ENCODE data around the gene NUDCD2.

NUDCD2 gene

DNA sequence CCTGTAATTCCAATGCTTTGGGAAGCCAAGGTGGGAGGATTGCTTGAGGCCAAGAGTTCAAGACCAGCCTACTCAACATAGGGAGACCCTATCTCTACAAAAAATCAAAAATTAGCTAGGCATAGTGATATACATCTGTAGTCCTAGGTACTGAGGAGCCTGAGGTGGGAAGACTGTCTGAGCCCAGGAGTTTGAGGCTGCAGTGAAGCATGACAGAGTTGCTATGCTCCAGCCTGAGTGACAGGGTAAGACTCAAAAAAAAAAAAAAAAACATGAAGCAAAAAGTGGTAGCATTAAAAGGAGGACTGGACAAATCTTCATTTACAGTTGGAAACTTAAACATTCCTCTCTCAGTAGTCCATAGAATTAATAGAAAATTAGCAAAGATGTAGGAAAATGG lies 12.7 kb downstream of the NUDCD2 start:
- H3K27me3 ChIP-seq (ENCODE audit: insufficient read depth, low read length) = no peaks in the 10 kb centered on the region
- no peak for TF ChIP-seq EZH2 (IDR thresholded peaks at IDR 0.05; ENCODE audit: borderline replicate concordance, low read length)
- TF ChIP-seq, protein P1, sequence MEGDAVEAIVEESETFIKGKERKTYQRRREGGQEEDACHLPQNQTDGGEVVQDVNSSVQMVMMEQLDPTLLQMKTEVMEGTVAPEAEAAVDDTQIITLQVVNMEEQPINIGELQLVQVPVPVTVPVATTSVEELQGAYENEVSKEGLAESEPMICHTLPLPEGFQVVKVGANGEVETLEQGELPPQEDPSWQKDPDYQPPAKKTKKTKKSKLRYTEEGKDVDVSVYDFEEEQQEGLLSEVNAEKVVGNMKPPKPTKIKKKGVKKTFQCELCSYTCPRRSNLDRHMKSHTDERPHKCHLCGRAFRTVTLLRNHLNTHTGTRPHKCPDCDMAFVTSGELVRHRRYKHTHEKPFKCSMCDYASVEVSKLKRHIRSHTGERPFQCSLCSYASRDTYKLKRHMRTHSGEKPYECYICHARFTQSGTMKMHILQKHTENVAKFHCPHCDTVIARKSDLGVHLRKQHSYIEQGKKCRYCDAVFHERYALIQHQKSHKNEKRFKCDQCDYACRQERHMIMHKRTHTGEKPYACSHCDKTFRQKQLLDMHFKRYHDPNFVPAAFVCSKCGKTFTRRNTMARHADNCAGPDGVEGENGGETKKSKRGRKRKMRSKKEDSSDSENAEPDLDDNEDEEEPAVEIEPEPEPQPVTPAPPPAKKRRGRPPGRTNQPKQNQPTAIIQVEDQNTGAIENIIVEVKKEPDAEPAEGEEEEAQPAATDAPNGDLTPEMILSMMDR (IDR thresholded peaks at IDR 0.05; ENCODE audit: low read length) = no peak
- no peak overlapping the region for H2AFZ ChIP-seq (ENCODE audit: low read length)
- no peaks in the 10 kb centered on the region for H3K4me1 ChIP-seq (ENCODE audit: insufficient read depth, low read length, severe bottlenecking)
- H3K9ac ChIP-seq (ENCODE audit: low read length) = no peak overlapping the region
- H3F3A ChIP-seq (ENCODE audit: insufficient read depth, low read length) = no peaks in the 10 kb centered on the region
- H3K9me3 ChIP-seq (ENCODE audit: low read length) = no peaks in the 10 kb centered on the region
- peaks cover 98% of the 10 kb centered on the region for H3K36me3 ChIP-seq (ENCODE audit: insufficient read depth, low read length)
- H4K20me1 ChIP-seq (ENCODE audit: insufficient read depth, low read length) = no peaks in the 10 kb centered on the region
- H3K79me2 ChIP-seq (ENCODE audit: insufficient read depth, low read length) = no peaks in the 10 kb centered on the region
- H3K4me2 ChIP-seq (ENCODE audit: low read length) = no peak overlapping the region
- H3K9me2 ChIP-seq (ENCODE audit: low read depth, low read length) = no peaks in the 10 kb centered on the region
- H3K4me3 ChIP-seq (ENCODE audit: low read depth, low read length, poor library complexity, severe bottlenecking) = no peak overlapping the region
- H3K27ac ChIP-seq (ENCODE audit: low read depth, low read length, poor library complexity, severe bottlenecking) = no peak overlapping the region

DNA sequence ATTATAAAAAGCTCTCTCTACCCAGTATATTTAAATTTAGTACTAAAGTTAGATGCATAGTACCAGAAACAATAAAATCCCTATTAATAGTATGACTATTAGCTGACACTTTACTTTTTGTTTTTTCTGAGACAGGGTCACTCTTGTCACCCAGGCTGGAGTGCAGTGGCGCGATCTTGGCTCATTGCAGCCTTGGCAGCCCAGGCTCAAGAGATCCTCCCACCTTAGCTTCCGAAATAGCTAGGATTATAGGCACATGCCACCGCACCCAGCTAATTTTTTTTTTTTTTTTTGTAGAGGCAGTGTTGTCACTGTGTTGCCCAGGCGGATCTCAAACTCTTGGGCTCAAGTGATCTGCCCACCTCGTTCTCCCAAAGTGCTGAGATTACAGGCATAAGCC lies 14.6 kb downstream of the NUDCD2 start:
- Histone ChIP-seq H2AFZ (ENCODE audit: low read length) (no peak overlapping the region), H3K4me1 (ENCODE audit: insufficient read depth, low read length, severe bottlenecking) (no peaks in the 10 kb centered on the region), H3K9ac (ENCODE audit: low read length) (no peak overlapping the region), H3K9me3 (ENCODE audit: low read length) (no peaks in the 10 kb centered on the region), H3F3A (ENCODE audit: insufficient read depth, low read length) (no peaks in the 10 kb centered on the region), H3K9me2 (ENCODE audit: low read depth, low read length) (no peaks in the 10 kb centered on the region), H3K27me3 (ENCODE audit: insufficient read depth, low read length) (no peaks in the 10 kb centered on the region), H3K36me3 (ENCODE audit: insufficient read depth, low read length) (peaks cover 98% of the 10 kb centered on the region), H3K4me2 (ENCODE audit: low read length) (no peak overlapping the region), H3K27ac (ENCODE audit: low read depth, low read length, poor library complexity, severe bottlenecking) (no peak overlapping the region), H4K20me1 (ENCODE audit: insufficient read depth, low read length) (no peaks in the 10 kb centered on the region), H3K79me2 (ENCODE audit: insufficient read depth, low read length) (no peaks in the 10 kb centered on the region), H3K4me3 (ENCODE audit: low read depth, low read length, poor library complexity, severe bottlenecking) (no peak overlapping the region)
- no peak for TF ChIP-seq EZH2 (IDR thresholded peaks at IDR 0.05; ENCODE audit: borderline replicate concordance, low read length)
- TF ChIP-seq, protein P1 (IDR thresholded peaks at IDR 0.05; ENCODE audit: low read length) = no peak

- no peak overlapping the region for H3K27ac ChIP-seq (ENCODE audit: low read depth, low read length, poor library complexity, severe bottlenecking)
- no peak overlapping the region for H2AFZ ChIP-seq (ENCODE audit: low read length)
- no peak overlapping the region for H3K4me3 ChIP-seq (ENCODE audit: low read depth, low read length, poor library complexity, severe bottlenecking)
- no peaks in the 10 kb centered on the region for H4K20me1 ChIP-seq (ENCODE audit: insufficient read depth, low read length)
- H3K9me3 ChIP-seq (ENCODE audit: low read length) = no peaks in the 10 kb centered on the region
- H3K4me1 ChIP-seq (ENCODE audit: insufficient read depth, low read length, severe bottlenecking) = peaks cover 8% of the 10 kb centered on the region
- H3K79me2 ChIP-seq (ENCODE audit: insufficient read depth, low read length) = 0 out of 2 replicates have a peak, but pooled peaks cover 4% of the 10 kb centered on the region
- no peaks in the 10 kb centered on the region for H3F3A ChIP-seq (ENCODE audit: insufficient read depth, low read length)
- no peaks in the 10 kb centered on the region for H3K27me3 ChIP-seq (ENCODE audit: insufficient read depth, low read length)
- TF ChIP-seq EZH2 (IDR thresholded peaks at IDR 0.05; ENCODE audit: borderline replicate concordance, low read length) = no peak
- TF ChIP-seq, protein P1 (IDR thresholded peaks at IDR 0.05; ENCODE audit: low read length) = no peak
- no peaks in the 10 kb centered on the region for H3K9me2 ChIP-seq (ENCODE audit: low read depth, low read length)
- H3K9ac ChIP-seq (ENCODE audit: low read length) = no peak overlapping the region
- no peak overlapping the region for H3K4me2 ChIP-seq (ENCODE audit: low read length)
- peaks cover 97% of the 10 kb centered on the region for H3K36me3 ChIP-seq (ENCODE audit: insufficient read depth, low read length)
These were observed 15.4 kb downstream of the NUDCD2 start for GRCh38 chr5:163444526-163444925.
